Stimulated activated CD4-positive, alpha-beta T cell treated with anti-CD3 and anti-CD28 coated beads, Interleukin-1b, Interleukin-23, amount 100 ng/mL, for 24 hours (primary cell): Measurements from ENCODE around the gene VPS13D.
"Not testable (repeated sequence)": the region's sequence is repeated elsewhere in the genome, so short reads cannot be mapped to it uniquely, and the experiment has no call there.

Experiments used
- DNase-seq, 4 experiments: peaks; one replicate each; pipeline ENCODE4 v3.0.0-alpha.2; 2020; ENCODE audit warnings: low read depth in 4 of 4, low spot score in 1 of 4

VPS13D gene

DNA sequence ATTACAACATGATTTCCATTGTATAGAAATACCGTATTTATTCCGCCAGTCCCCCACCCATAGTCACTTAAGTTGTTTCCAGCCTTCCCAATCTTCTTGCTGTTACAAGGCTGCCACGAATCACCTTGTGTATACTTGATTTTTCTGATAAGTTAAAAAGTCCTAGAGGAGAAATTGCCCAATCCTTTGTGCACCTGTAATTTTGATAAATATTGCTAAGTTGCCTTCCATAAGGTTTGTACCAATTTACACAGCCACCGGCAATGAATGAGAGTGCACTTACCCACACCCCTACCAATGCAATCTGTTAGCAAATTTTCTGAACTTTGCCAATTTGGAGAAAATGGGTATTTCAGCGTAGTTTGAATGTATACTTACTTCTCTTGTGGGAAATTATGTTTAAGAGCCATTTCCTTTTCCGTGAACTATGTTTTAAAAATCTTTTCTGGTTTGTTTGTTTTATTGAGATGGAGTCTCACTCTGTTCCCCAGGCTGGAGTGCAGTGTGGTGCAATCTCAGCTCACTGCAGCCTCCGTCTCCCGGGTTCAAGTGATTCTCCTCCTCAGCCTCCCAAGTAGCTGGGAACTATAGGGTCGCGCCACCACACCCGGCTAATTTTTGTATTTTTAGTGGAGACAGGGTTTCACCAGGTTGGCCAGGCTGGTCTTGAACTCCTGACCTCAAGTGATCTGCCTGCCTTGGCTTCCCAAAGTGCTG lies 300.8 kb downstream of the VPS13D start:
- no peak for DNase-seq

DNA sequence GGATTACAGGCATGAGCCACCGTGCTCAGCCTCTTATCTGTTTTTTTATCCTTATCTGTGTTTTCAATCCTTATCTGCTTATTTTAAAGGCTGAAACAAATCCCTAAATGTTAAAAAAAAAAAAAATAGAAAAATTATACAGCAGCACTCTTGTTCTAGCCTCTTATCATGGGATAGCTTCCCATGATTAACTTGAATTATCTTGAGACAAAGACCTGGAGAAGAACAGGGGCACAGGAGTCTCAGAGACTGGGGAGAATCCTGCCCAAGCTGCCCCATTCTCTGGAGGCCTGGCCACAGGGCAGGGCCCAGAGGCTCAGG lies 301.3 kb downstream of the VPS13D start:
- DNase-seq: no peak

DNA sequence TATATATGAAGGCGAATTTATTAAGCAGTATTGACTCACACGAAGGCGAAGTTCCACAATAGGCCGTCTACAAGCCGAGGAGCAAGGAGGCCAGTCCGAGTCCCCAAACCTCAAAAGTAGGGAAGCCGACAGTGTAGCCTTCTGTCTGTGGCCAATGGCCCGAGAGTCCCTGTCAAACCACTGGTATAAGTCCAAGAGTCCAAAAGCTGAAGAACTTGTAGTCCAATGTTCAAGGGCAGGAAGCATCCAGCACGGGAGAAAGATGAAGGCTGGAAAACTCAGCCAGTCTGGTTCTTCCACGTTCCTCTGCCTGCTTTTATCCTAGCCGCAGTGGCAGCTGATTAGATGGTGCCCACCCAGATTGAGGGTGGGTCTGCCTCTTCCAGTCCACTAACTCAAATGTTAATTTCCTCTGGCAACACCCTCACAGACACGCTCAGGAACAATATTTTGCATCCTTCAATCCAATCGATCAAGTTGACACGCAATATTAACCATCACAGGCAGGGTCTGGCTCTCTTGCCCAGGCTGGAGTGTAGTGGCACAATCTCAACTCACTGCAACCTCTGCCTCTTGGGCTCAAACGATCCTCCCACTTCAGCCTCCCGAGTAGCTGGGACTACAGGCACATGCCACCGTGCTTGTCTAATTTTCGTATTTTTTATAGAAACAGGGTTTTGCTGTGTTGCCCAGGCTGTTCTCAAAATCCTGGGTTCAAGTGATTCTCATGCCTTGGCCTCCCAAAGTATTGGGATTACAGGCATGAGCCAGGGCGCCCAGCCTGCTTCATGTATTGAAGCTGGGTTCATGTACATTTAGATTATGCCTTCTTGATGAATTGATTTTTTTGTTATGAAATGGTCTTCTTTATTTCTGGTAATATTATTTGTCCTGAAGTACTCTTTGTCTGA lies 302.8 kb downstream of the VPS13D start:
- no peak for DNase-seq

DNA sequence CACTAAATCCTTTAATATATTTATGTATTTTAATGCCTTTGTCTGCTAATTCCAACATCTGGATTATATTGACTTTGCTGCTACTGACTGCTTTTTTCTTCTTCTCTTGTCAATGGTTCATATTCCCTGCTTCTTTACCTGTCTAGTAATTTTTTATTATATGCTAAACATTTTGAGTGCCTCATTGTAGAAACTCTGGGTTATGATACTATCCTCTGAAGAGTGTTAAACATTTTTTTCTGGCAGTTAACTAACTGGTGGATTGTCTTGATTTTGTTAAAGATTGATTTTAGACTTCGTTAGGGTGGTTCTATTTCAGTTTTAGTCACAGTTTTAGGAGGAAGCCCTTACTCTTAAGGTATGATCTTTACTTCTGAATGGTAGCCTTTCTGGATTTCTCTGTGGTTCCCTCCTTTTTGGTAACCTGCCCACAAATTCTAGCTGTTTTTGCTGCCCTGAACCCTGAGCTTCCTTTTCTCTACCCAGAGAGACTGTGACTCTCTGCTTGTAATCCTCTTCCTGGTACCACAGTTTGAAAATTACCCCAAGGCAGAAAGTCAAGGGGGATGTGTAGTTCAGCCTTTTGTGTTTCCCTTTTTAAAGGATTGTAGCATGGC lies 306.3 kb downstream of the VPS13D start:
- no peak for DNase-seq

DNA sequence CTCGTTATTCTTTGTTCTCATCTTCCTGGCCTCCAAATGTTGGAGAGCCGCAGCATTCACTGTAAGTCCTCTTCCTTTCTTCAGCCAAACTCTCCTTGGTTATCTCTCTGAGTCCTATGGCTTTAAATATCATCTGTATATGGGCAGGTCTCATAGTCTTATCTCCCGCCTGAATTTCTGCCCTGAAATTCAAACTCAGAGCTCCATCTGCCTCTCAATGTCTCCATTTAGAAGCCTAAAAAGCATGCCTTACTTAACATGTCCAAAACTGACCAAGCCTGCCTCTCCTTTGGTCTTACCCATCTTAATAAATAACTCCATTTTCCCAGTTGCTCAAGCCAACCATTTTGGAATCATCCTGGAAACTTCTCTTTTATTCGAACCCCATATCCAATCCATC lies 307.5 kb downstream of the VPS13D start:
- no peak for DNase-seq

DNA sequence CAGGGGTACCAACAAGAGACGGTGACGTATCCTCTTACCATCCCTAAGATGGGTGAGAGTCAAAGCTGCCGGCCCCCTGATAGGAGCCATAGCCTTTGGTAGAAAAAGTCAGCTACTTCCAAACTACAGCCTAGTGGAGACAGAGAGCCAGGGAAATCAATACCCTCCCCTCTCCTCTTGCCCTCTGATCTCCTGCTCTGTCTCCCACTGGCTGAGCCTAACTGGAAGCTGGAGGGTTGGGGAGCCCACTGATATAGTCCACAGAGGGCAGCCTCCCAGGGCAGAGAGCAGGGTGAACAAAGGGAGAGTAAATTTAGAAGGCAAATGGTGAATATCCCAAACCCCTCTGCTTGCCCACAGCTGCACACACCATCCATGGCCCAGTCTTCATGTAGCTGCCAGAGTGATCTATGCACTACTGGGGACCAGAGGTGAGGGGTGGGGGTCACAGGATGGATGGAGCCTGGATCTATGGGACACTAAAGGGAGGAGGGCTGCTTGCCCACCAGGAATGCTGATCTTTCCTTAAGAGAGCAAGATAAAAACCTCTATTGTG lies 308.2 kb downstream of the VPS13D start:
- DNase-seq: no peak

DNA sequence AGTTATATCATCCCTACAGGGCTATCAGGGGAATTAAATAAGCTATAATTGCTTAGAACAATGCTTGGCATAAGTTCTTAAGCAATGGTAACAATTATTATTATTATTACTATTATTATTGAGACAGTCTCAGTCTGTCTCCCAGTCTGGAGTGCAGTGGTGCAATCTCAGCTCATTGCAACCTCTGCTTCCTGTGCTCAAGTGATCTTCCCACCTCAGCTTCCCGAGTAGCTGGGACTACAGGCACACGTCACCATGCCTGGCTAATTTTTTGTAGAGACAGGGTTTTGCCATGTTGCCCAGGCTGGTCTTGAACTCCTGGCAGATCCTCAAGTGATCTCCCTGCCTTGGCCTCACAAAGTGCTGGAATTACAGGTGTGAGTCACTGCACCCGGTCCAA lies 308.7 kb downstream of the VPS13D start:
- not testable (repeated sequence) for DNase-seq

DNA sequence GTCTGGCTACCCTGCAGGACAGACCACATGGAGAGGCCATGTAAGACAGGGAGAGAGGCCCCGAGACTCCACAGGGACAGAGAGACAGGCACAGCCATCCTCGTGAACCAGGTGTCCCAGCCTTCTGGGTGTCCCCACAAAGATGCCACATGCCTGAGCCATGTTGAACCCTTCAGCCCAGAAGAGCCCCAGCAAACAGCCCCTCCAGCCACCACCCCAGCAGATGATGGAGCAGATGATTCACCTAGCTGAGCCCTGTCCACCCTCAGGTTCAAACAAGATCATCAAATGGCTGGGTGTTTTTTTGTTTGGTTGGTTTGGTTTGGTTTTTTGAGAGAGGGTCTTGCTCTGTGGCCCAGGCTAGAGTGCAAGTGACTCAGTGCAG lies 309.5 kb downstream of the VPS13D start:
- no peak for DNase-seq

DNA sequence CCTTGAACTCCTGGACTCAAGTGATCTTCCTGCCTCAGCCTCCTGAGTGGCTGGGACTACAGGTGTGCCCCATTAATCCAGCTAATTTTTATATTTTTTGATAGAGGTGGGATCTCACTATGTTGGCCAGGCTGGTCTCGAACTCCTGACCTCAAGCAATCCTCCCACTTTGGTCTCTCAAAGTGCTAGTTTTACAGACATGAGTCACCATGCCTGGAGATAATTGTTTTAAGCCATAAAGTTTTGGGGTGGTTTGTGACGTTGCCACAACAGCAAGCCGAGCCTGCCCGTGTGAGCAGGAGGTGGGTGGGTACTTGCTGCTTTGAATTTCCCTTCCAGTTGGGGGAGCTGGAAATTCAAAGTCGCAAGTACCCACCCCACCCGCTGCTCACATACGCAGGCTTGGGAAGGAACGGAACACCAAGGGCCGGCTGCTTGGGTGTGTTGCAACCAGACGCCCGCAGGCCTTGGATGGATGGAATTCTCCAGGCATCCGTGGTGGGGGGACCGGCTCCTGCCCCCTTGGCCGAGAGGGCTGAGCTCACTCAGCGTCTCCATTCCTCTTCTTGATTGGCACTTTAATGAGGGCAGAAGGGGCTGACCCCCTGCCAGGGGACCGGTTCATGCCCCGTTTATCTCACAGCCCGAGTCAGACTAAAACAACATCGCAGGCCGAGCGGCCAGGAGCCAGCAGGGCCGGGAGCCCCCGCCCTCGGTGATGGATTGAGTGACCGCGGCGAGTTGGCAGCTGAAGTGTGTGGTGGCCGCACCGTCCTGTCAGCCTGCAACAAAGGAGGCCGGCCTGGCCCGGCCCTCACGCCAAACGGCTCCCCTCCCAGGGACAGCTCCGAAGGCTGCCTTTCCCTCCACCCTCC lies 310.1 kb downstream of the VPS13D start:
- DNase-seq: no peak

DNA sequence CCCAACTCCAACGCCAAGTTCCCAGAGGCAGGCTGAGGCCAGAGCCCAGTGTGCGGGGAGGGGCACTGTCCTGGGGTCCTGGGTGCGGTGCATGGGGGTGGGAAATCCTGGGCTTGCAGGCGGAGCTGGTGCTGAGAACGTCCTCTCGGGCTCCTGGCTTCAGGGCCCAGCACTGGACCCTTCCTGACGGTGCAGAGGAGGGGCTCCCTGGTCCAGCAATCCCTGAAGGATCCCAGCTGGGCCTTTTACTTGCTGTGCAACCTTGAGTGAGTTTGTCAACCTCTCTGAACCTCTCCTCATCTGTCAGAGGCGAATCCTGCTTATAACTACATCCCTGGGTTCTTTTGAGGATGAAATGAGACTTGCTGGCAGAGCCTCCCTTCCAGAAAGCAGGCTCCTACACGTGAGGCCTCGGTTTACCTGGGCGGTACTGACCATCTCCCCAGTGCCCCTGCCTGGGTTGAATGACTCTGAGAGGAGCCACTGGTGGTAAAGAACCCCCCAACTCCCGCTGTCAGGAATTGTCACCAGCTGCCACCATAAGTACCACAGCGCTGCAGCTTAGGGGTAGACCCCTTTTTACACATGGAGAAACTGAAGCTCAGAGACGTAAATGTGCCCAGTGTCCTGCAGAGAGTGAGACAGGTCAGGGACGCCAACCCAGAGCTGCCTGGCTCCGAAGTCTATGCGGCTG lies 310.9 kb downstream of the VPS13D start:
- no peak for DNase-seq

DNA sequence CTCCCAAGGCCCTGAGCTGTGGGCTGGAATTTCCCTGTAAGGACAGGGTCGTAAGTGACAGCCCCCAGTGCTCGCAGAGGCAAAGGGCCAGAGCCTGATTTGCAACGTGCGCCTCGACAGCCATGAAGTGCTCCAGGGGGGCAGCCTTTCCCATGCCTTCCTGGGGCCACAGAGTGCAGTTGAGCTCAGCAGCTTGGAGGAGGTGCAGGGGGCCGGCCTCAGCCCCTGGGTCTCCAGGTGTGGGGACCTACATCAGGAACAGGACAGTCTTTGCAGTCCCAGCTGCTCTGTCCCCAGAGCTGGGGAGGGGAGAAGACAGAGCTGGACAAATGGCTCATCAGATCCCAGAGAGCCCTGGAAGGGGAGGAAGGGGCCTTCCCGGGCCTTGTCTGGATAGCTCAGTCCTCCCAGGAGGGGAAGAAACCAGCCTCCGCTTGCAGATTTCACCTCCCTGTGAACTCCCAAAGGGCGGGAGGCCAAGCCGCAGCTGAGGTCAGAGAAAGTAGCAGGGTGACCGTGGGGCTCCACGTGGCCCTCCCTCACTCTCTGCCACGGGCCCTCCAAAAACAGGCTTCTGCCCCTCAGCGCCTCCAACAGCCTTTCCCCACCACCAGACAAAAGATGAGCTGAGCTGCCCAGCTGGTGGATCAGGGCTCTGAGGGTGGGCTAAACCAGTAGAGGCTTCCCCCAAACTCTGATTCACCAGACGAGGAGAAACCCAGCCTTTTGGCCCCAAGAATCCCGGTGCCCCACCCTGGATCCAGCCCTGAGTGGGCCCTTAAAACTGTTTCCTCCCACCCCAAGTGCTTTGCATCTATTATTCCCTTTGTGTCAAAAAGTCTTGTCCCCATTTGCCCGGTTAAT lies 311.7 kb downstream of the VPS13D start:
- no peak for DNase-seq

DNA sequence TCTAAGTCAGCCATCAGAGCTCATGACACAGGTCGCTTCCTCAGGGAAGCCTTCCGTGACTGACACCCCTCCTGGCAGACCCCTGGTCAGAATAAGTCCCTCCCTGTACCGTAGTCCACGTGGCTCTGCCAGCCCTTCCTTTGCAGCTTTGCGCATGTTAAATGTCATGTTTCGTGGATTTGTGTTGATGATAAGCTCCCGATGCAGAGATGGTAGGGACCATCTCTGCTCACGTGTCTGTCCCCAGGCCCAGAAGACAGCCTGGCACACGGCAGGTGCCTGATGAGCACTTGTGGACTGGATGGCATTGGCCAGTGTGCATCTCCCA lies 312.3 kb downstream of the VPS13D start:
- no peak for DNase-seq

DNA sequence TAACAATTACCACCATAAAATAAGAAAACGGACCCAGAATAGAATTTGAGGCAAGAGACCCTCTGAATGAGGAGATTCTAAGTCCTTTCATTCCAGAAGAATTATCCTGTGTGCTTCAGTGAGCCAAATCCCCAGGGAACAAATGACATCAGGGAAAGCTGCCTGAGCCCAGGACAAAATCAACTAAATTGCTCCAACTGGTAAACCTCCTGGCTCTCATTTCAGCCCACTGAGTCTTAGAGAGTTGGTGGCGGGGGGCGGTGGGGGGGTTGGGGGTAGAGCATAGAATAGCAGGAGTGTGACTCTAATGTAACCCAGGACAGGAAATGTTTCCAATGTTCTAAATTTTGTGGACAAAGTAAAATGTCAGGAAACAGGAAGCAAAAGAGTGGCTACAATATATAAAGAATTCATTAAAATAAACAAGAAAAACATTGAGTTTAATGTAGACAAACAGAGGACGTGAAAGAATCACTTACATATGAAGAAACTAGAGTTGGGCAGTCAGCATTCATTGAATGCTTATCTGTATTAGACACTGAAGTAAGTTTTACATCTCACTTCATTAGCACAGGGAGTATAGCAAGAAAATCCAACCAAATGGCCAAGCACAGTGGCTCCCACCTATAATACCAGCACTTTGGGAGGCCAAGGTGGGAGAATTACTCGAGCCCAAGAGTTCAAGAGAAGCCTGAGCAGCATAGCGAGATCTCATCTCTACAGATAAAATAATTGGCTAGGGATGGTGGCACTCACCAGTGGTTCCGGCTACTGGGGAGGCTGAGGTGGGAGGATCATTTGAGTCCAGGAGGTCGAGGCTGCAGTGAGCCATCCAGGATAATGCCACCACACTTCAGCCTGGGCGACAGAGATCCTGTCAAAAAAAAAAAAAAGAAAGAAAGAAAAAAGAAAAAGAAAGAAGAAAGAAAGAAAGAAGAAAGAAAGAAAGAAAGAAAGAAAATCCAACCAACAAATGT lies 313.1 kb downstream of the VPS13D start:
- no peak for DNase-seq

DNA sequence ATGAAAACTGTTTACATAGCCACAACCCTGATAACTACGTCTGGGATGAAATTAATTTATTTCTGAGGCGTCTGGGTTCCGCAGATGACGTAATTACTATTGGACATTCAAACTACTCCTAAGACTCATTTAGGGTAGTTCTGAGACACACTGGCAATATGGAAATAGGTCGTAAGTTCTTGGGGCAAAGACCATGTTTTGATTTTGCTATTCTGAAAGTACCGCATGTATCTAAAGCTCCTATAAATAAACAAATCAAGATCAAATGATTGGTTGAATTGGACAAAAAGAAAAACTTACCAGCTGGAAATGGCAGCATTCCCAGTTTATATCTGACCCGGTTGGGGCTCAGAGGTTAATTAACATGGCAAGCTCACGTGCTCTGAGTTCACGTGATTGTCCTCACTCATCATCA lies 313.9 kb downstream of the VPS13D start:
- DNase-seq: no peak

DNA sequence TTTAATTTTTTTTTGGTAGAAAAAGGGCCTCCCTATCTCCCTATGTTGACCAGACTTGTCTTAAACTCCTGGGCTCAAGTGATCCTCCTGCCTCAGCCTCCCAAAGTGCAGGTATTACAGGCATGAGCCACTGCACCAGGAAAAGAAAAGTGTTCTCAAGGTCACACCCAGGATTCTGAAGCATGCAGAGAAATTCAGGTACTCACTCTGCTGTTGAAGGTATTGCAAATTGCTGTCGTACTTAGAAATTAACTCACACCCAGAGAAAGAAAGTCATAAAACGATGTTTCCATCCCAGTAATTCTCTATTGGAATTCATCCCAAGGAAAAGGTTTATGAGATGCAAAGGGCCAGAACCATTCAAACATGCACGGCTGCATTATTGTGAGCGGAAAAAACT lies 314.5 kb downstream of the VPS13D start:
- DNase-seq: no peak

DNA sequence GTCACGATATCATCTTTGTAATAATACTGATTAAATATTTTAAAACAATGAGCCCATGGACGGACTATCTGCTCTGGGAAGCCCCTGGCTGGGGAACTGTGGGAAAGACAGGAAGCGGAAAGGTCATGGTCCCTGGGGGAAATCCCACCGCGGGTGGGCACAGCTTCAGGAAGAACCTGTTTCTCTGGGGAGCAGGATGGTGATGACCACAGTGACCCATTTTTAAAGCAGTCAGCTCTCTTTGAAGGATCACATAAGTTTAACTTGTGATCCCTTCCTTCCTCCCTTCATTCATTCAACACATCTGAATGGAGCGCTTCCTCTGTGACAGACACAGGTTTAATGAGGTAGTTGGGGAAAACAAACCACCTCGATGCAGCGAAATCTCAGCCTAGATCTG lies 315.2 kb downstream of the VPS13D start:
- no peak for DNase-seq

DNA sequence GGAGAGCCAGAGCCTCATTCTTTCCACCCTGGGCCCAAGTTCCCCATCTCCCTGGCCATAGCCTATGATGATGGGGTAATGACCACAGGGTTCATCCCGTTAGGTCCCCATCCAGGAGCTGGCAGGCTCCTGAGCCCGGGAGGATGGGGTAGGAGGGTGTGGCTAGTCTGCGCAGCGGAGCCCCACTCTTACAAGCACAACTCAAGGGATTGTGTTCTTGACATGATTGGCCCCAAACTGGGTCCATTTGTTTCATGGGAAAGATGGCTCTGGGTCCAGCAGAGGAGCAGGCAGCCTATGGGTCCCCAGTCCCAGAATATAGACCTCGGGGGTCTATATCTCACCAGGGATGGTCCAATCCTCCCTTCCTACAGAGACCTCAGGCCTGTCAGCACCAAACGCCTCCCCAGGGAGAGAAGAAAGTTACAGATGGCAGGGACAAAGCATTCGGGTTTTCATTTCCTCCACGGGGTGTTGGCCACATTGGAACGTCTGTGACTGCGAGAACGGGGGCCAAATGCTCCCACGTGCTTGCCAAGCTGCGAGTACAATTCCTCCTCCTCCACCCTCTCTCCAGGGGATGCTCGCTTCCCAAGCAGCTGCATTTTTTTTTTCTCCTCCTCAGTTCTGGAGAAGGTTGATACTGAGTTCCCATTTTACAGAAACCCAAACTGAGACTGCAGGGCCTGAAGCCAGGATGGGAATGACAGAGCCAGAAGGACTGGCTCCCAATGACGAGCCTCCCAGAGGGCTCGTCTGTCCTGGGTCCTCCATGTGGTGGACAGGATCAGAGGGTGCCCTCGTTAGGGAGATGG lies 317.1 kb downstream of the VPS13D start:
- no peak for DNase-seq
